Large intestine (tissue), 3 donors: Measurements from ENCODE around the gene DNAAF8. TPM values are rescaled to one million over a fixed set of nuclear protein-coding genes. Genes with fewer than 3 reads are reported as not detected.

Source experiments
- DNase-seq, 2 donors: peaks; one replicate each; pipeline versions ENCODE4 v3.0.0 to v3.0.0-alpha.2; 2013
- H3K27ac ChIP-seq: one replicate; pipeline ENCODE4 v1.5.1; 2013; ENCODE audit warnings: low read length
- H3K27me3 ChIP-seq: 2 replicates; pipeline ENCODE4 v1.6.1; 2013; ENCODE audit warnings: low read length; ENCODE audit not compliant: control insufficient read depth, insufficient read depth
- H3K36me3 ChIP-seq: 2 replicates; pipeline ENCODE4 v1.6.1; 2013; ENCODE audit warnings: low read length; ENCODE audit not compliant: control insufficient read depth, insufficient read depth
- H3K4me1 ChIP-seq: one replicate; pipeline ENCODE4 v1.6.1; 2013; ENCODE audit warnings: low read length; ENCODE audit not compliant: control insufficient read depth, insufficient read depth
- H3K4me3 ChIP-seq: one replicate; pipeline ENCODE4 v1.5.1; 2013; ENCODE audit warnings: low read length
- H3K9me3 ChIP-seq: one replicate; pipeline ENCODE4 v1.6.1; 2013; ENCODE audit warnings: mild to moderate bottlenecking, low read depth, low read length, moderate library complexity; ENCODE audit not compliant: control insufficient read depth
- WGBS: methylation state at CpG from one replicate; pipeline ENCODE4 v1.1.5; 2013; ENCODE audit warnings: low lambda C conversion rate; ENCODE audit not compliant: insufficient coverage; 5-methylcytosine and 5-hydroxymethylcytosine counted together
- polyA plus RNA-seq: library from polyadenylated mRNA; unstranded; fragments of 120-200 nt; gene quantifications from one replicate; pipeline ENCODE4 v1.2.1, GENCODE V29; 2013

Gene DNAAF8
- polyA plus RNA-seq, 1 donor: 0.78 TPM

DNA sequence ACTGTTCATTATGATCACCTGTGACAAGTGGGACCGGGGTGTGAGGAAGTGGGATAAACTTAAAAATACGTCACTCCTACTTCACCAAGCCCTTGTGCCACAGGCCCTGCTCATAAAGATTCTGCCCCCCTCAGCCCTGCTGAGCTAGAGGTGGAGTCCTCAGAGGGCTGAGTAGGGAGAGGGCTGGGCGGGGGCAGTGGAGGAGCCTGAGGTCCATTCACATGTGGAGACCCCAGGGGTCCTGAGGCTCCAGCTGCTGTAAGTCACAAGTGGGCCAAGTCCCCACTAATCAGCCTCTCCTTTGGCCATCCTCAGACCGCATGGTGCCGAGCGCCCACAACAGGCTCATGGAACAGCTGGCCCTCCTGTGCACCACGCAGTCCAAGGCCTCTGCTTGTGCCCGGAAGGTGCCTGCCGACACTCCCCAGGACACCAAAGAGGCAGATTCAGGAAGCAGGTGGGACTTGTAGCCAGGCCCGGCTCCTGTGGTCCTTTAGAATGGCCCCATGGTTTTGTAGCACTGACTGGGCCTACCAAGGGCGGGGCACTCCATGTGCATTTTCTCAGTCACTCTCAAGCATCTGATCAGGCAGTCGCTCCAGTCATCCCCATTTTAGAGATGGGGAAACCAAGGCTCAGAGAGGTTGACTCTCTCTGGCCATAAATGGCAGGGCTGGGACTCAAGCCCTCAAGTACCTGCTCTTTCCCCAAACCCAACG lies 10.4 kb downstream of the DNAAF8 start:
- no peak overlapping the region for H3K4me3 ChIP-seq
- H3K27ac ChIP-seq: no peak overlapping the region
- H3K27me3 ChIP-seq: no peaks in the 10 kb centered on the region
- no peak for DNase-seq
- H3K4me1 ChIP-seq: peaks cover 6% of the 10 kb centered on the region
- H3K9me3 ChIP-seq: no peaks in the 10 kb centered on the region
- H3K36me3 ChIP-seq: peaks cover 4% of the 10 kb centered on the region
- WGBS: no CpG with 5 or more reads among the region's 13 CpGs

DNA sequence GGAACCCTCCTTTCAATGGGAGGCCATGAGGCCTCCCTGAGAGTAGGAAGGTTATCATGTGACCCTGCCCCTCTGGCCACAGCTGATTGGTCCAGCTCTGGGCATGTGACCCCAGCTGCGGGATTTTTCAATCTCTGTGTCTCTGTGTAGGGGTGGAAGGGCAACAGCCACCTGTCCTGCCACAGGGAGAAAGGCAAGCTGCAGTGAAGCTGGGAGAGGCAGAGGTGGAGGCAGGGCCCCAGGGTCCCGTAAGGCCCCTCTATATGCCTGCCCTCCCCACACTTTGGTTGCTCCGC lies 10.9 kb downstream of the DNAAF8 start:
- no CpG with 5 or more reads among the region's 3 CpGs for WGBS
- H3K9me3 ChIP-seq: no peaks in the 10 kb centered on the region
- peaks cover 6% of the 10 kb centered on the region for H3K4me1 ChIP-seq
- DNase-seq: no peak
- no peak overlapping the region for H3K27ac ChIP-seq
- H3K36me3 ChIP-seq: peaks cover 9% of the 10 kb centered on the region
- no peak overlapping the region for H3K4me3 ChIP-seq
- no peaks in the 10 kb centered on the region for H3K27me3 ChIP-seq

DNA sequence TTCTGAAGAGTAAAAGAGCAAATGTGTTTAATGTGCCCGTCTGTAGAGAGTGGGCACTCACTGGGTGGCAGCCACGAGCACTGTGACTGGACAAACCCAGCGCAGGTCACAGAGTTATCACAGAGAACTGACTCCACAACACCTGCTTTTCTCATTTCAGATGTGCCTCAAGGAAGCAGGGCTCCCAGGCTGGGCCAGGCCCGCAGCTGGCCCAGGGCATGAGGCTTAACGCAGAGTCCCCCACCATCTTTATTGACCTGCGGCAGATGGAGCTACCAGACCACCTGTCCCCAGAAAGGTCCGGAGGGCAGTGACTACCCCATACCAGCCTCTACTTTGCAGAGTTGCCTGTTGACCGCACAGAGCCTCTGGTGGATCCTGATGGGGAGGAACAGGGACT lies 11.9 kb downstream of the DNAAF8 start:
- Histone ChIP-seq H3K36me3 (peaks cover 16% of the 10 kb centered on the region), H3K4me3 (no peak overlapping the region), H3K9me3 (no peaks in the 10 kb centered on the region), H3K27me3 (no peaks in the 10 kb centered on the region), H3K4me1 (peaks cover 6% of the 10 kb centered on the region), H3K27ac (no peak overlapping the region)
- DNase-seq: no peak
- WGBS: no CpG with 5 or more reads among the region's 8 CpGs

DNA sequence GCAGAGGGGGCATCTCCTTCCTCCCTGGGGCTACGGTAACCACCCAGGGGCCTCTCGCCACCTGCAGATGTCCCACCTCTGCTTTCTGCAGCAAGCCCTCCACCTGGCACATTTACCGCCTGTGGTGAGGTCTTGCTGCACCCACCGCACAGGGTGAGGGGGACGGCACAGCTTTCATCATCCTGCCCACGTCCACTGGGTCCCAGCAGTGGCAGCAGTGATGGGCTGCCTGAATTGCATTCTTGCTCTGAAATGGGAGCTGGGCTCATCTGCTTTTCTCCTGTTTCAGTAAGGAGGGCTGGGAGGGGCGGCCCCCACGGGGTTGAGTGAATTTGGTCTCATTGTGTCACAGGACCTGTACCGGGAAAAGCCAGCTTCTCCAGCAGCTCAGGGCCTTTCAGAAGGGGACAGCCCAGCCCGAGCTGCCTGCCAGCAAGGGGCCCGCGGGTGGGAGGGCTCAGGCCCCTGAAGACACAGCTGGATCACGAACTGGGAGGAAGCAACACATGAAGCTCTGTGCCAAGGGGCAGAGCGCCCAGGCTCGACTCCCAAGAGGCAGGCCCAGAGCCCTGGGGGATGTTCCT lies 12.7 kb downstream of the DNAAF8 start:
- no peak overlapping the region for H3K27ac ChIP-seq
- H3K27me3 ChIP-seq: no peaks in the 10 kb centered on the region
- no CpG with 5 or more reads among the region's 15 CpGs for WGBS
- peaks cover 25% of the 10 kb centered on the region for H3K36me3 ChIP-seq
- H3K4me3 ChIP-seq: no peak overlapping the region
- H3K9me3 ChIP-seq: no peaks in the 10 kb centered on the region
- no peak for DNase-seq
- peaks cover 6% of the 10 kb centered on the region for H3K4me1 ChIP-seq

DNA sequence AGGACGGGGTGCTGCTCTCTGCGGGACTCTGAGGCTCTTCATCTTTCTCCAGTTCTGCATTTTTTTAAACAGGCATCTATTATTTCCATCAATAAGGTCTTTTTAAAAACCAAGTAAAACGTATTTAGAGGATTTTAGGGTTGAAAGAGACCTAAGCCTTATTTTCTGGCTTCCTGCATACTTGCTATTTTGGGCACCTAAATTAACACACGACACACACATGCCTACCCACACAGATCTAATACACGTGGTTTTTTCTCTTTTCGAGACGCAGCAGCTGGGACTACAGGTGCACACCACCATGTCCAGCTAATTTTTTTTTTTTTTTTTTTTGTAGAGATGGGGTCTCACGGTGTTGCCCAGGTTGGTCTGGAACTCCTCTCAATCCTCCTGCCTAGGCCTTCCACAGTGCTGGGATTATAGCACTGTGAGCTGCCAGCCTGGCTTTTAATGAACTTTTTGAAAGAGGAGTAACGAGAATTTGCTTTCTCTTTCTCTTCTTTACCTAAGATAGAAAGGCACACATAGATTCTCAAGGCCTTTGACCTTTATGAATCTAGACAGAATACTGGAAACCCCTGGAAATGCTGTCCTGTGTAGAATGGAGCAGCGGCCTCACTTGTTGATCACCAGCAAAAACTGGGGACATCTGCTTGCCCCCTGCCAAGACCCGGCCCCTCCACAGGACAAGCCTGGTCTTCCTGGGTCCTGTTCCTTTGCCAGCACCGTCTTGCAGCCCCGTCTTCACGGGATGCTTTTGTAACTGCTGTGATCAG lies 13.8 kb downstream of the DNAAF8 start:
- no peak for DNase-seq
- no peaks in the 10 kb centered on the region for H3K27me3 ChIP-seq
- H3K27ac ChIP-seq: no peak overlapping the region
- H3K9me3 ChIP-seq: no peaks in the 10 kb centered on the region
- no peak overlapping the region for H3K4me3 ChIP-seq
- H3K36me3 ChIP-seq: peaks cover 35% of the 10 kb centered on the region
- WGBS: 80% methylated on average over 1 of the region's 14 CpGs
- peaks cover 2% of the 10 kb centered on the region for H3K4me1 ChIP-seq

DNA sequence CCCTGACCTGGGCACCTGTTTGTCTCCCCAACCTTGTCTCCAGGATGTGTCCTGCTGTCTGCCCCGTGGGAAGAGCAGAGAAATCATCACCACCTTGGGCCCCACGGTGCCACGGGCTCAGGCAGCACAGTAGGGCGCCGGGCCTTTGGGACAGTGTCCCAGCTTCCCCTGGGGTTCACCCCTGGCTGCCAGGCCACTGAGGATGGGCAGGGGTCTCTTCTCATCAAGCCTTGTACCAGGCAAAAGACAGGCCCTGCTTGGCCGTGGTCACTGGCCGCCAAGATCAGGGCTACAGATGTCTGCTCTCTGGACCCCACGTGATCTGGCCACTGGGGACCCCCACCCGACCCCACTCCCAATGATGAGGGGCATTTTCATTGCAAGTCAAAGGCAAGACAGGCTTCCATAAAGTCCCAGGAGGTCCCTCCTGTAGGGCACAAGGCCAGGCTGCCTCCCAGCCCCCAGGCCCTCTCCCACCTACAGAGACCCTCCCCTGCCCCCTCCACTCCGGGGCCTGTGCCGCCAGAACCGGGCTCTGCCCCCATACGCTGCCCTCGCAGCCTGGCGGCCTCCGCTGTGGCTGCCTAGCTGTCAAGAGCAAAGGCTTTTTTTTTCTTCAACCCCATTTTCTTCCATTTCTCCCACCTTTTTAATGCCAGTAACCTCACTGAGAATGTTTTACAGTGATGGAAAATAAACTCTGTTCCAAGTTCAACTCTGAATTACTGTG lies 14.5 kb downstream of the DNAAF8 start:
- WGBS: 80% methylated on average over 6 of the region's 16 CpGs
- Histone ChIP-seq H3K36me3 (peaks cover 42% of the 10 kb centered on the region), H3K27ac (no peak overlapping the region), H3K4me3 (no peak overlapping the region), H3K4me1 (no peaks in the 10 kb centered on the region), H3K9me3 (no peaks in the 10 kb centered on the region), H3K27me3 (no peaks in the 10 kb centered on the region)
- DNase-seq: no peak

DNA sequence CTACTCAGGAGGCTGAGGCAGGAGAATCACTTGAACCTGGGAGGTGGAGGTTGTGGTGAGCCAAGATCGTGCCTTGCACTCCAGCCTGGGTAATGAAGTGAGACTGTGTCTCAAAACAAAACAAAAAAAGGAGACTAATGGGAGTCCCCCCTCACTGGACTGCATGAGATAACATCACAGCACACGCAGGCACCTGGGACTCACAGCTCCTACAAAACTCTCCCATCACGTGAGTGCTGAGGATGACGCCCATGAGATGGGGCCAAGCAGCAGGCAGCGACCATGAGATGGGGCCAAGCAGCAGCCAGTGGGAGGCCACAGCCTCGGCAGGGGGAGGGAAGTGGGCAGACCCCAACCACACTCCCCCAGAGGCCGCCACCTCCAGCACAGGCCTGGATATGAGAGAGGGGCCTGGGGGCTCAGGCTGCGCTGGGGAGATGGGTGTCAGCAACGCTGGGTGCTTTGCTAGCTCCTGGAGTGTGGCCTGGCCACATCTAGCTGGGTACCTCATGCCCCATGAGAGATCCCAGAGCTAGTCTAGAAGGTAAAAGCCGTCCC lies 15.4 kb downstream of the DNAAF8 start:
- peaks cover 47% of the 10 kb centered on the region for H3K36me3 ChIP-seq
- no CpG with 5 or more reads among the region's 10 CpGs for WGBS
- no peak for DNase-seq

DNA sequence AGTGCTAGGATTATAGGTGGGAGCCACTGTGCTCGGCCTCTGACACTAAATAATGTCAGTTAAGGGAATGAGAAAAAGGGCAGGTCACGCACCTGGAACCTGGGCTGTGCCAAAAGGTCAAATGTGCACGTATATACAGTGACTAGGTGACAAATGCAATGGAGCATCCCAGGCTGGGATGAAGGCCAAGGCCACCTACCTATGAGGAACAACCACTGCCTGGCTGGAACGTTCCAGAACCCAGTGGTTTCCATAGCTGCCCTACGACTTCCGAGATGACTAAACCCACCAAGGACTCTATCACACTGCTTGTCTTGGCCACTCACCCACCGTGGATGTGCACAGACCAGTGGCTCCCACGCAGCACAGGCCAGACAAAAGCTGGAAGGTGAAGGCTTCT lies 16.6 kb downstream of the DNAAF8 start:
- no peaks in the 10 kb centered on the region for H3K9me3 ChIP-seq
- no peak overlapping the region for H3K4me3 ChIP-seq
- DNase-seq: no peak
- H3K27ac ChIP-seq: no peak overlapping the region
- H3K27me3 ChIP-seq: no peaks in the 10 kb centered on the region
- no peaks in the 10 kb centered on the region for H3K4me1 ChIP-seq
- peaks cover 58% of the 10 kb centered on the region for H3K36me3 ChIP-seq
- 100% methylated on average over 1 of the region's 8 CpGs for WGBS

More for the DNA sequence above, 15.4 kb downstream of the DNAAF8 start:
- Histone ChIP-seq H3K27me3 (no peaks in the 10 kb centered on the region), H3K4me3 (no peak overlapping the region), H3K27ac (no peak overlapping the region), H3K4me1 (no peaks in the 10 kb centered on the region), H3K9me3 (no peaks in the 10 kb centered on the region)

DNA sequence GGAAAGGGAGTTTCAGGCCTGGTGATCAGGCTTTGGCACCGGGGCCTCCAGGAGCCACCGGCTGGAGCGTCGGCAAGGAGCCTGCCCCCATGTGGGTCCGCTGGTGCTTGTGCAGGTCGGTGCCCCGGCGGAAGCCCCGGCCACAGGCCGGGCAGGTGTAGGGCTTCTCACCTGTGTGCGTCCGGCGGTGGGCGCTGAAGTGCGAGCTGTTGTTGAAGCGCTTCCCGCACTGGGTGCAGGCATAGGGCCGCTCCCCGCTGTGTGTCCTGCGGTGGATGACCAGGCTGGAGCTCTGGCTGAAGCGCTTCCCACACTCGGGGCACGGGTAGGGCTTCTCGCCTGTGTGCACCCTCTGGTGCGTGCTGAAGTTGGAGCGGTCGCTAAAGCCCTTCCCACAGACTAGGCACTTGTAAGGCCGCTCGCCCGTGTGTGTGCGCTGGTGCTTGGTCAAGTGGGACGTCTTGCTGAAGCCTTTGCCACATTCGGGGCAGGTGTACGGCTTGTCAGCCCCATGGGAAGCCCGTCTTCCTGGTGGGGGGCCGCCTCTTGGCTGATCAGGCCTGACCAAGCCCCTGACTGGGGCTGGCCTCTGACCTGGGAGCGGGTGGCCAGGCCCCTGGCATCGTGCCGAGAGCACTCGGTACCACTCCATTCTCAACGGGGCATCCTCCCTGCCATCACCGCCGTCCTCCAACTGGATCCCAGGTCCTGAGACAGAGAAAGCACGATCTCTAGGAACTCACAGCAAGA lies 18.2 kb downstream of the DNAAF8 start:
- Histone ChIP-seq H3K4me1 (no peaks in the 10 kb centered on the region), H3K9me3 (no peaks in the 10 kb centered on the region), H3K27me3 (no peaks in the 10 kb centered on the region), H3K36me3 (peaks cover 61% of the 10 kb centered on the region), H3K27ac (no peak overlapping the region), H3K4me3 (no peak overlapping the region)
- WGBS: no CpG with 5 or more reads among the region's 44 CpGs
- no peak for DNase-seq
